Gastrocnemius medialis (tissue), 4 donors: Measurements from ENCODE around the gene GREB1. TPM values are rescaled to one million over a fixed set of nuclear protein-coding genes. Genes with fewer than 3 reads are reported as not detected.

ENCODE experiments used
- ATAC-seq, 2 donors: fragments of 150-250 bp; one replicate each; pipeline ENCODE4 v1.9.1; 2016
- DNase-seq, 2 donors: peaks; one replicate each; pipeline ENCODE4 v3.0.0-alpha.2; 2019
- H3K27ac ChIP-seq, 4 donors: fragments of 200-600 bp; sonication (generic); 1 replicate in 1 of 4; 2 replicates in 3 of 4; pipeline ENCODE4 v1.5.1; 2016 to 2018; ENCODE audit warnings: mild to moderate bottlenecking in 2 of 4, moderate library complexity in 1 of 4
- H3K27me3 ChIP-seq, 3 donors: fragments of 200-600 bp; sonication (generic) in 2 of 3; 1 replicate in 1 of 3; 2 replicates in 2 of 3; pipeline versions ENCODE4 v1.5.1 to v1.6.0; 2016 to 2019; ENCODE audit warnings: mild to moderate bottlenecking in 1 of 3, moderate library complexity in 1 of 3
- H3K36me3 ChIP-seq, 2 donors: fragments of 200-600 bp; sonication (generic) in 1 of 2; one replicate each; pipeline ENCODE4 v1.5.1; 2017 to 2018
- H3K4me1 ChIP-seq, 2 donors: fragments of 200-600 bp; sonication (generic) in 1 of 2; one replicate each; pipeline ENCODE4 v1.5.1; 2016 to 2017; ENCODE audit warnings: mild to moderate bottlenecking in 2 of 2
- H3K4me3 ChIP-seq, 4 donors: fragments of 200-600 bp; sonication (generic) in 3 of 4; 1 replicate in 1 of 4; 2 replicates in 3 of 4; pipeline ENCODE4 v1.5.1; 2016 to 2019; ENCODE audit warnings: mild to moderate bottlenecking in 2 of 4
- H3K9me3 ChIP-seq, 3 donors: fragments of 200-600 bp; sonication (generic) in 2 of 3; 1 replicate in 1 of 3; 2 replicates in 2 of 3; pipeline ENCODE4 v1.5.1; 2016 to 2019
- CTCF ChIP-seq, 5 experiments: fragments of 450-650 bp in 3 of 5; fragments of 200-600 bp in 2 of 5; sonication (generic) in 2 of 5; IDR thresholded peaks in 4 of 5; conservative IDR thresholded peaks in 1 of 5; 1 replicate in 4 of 5; 2 replicates in 1 of 5; pipeline ENCODE4 v1.5.1; 2016 to 2019; ENCODE audit warnings: antibody characterized with exemption in 5 of 5, mild to moderate bottlenecking in 3 of 5, moderate library complexity in 3 of 5
- POLR2A ChIP-seq, 2 donors: fragments of 450-650 bp; IDR thresholded peaks; one replicate each; pipeline ENCODE4 v1.6.1; 2017; ENCODE audit warnings: antibody characterized with exemption in 2 of 2, mild to moderate bottlenecking in 2 of 2, moderate library complexity in 2 of 2
- in situ Hi-C, 4 donors: fragments of 200-750 bp; cut with MboI; loops; one replicate each; pipeline versions ENCODE4 v1.15.0 to v1.8.0; 2017; ENCODE audit warnings: low sequenced_read_pairs in 4 of 4
- intact Hi-C: fragments of 100-400 bp; cut with DNase I; formaldehyde crosslinking; loops from one replicate; pipeline ENCODE4 v1.15.1; 2023; ENCODE audit warnings: low total_unique reads
- total RNA-seq, 4 donors: library from RNA; depleted of rRNA; stranded (reverse); fragments of >200 nt; gene quantifications; one replicate each; pipeline versions ENCODE4 v1.1.0 to v1.2.3, GENCODE V29; 2016

The GREB1 gene
- total RNA-seq, 4 donors from 2014 or later, result 1.7 to 9.3 (median 2.6) TPM

GRCh38 chr2:11572996-11573395 is 39.2 kb downstream of the GREB1 start:
- in situ Hi-C loops, result loop anchor here in 1 of 4 donors (25.0 kb wide), 1 partner anchor 736 kb away; no protein-coding TSS in a partner anchor
- no peaks in the 10 kb centered on the region for H3K9me3 ChIP-seq
- no peak overlapping the region for H3K4me3 ChIP-seq
- H3K4me1 ChIP-seq, result peaks cover 6 to 16% of the 10 kb centered on the region in 2 donors
- ATAC-seq (no peak), DNase-seq (peak in 1 of 2 donors; percentile 2)
- H3K36me3 ChIP-seq, result no peaks in the 10 kb centered on the region
- TF ChIP-seq CTCF (IDR thresholded peaks at IDR 0.05 in 4 of 5, conservative IDR thresholded peaks at IDR 0.05 in 1 of 5) (no peak), POLR2A (IDR thresholded peaks at IDR 0.05) (no peak)
- no peaks in the 10 kb centered on the region for H3K27me3 ChIP-seq
- intact Hi-C loops, result no loop called here
- H3K27ac ChIP-seq, result peak overlapping the region in 1 of 4 donors; percentile 79

GRCh38 chr2:11573418-11574175 is 39.8 kb downstream of the GREB1 start:
- H3K27me3 ChIP-seq, result no peaks in the 10 kb centered on the region
- no peaks in the 10 kb centered on the region for H3K9me3 ChIP-seq
- TF ChIP-seq CTCF (IDR thresholded peaks at IDR 0.05 in 4 of 5, conservative IDR thresholded peaks at IDR 0.05 in 1 of 5) (no peak), POLR2A (IDR thresholded peaks at IDR 0.05) (no peak)
- peak overlapping the region; percentile 27 to 79 (median 44) for H3K27ac ChIP-seq
- no peak for DNase-seq
- no peaks in the 10 kb centered on the region for H3K36me3 ChIP-seq
- H3K4me3 ChIP-seq, result no peak overlapping the region
- ATAC-seq, result no peak
- in situ Hi-C loops, result loop anchor here in 1 of 4 donors (25.0 kb wide), 1 partner anchor 736 kb away; no protein-coding TSS in a partner anchor
- H3K4me1 ChIP-seq, result peaks cover 6 to 16% of the 10 kb centered on the region in 2 donors
- intact Hi-C loops, result no loop called here

- Histone ChIP-seq H3K9me3 (no peaks in the 10 kb centered on the region), H3K27me3 (no peaks in the 10 kb centered on the region), H3K4me3 (no peak overlapping the region), H3K36me3 (no peaks in the 10 kb centered on the region), H3K4me1 (peaks cover 6 to 16% of the 10 kb centered on the region in 2 donors), H3K27ac (peak overlapping the region; percentile 27 to 79 (median 44))
- TF ChIP-seq CTCF (IDR thresholded peaks at IDR 0.05 in 4 of 5, conservative IDR thresholded peaks at IDR 0.05 in 1 of 5) (no peak), POLR2A (IDR thresholded peaks at IDR 0.05) (no peak)
- in situ Hi-C loops (loop anchor here in 3 of 4 donors (25.0 kb wide), 2 partner anchors 437 to 737 kb away; a partner anchor contains a TSS), intact Hi-C loops (loop anchor here (1.0 kb wide), 1 partner anchor 8 kb away; no protein-coding TSS in a partner anchor)
- ATAC-seq, result peak; percentile 29 to 80
- no peak for DNase-seq
Measured at GRCh38 chr2:11574176-11575046, 40.6 kb downstream of the GREB1 start.

GRCh38 chr2:11576398-11576797 is 42.6 kb downstream of the GREB1 start:
- DNase-seq (no peak), ATAC-seq (no peak)
- in situ Hi-C loops, result loop anchor here in 3 of 4 donors (25.0 kb wide), 1 partner anchor 439 kb away; a partner anchor contains a TSS
- H3K9me3 ChIP-seq, result no peaks in the 10 kb centered on the region
- H3K4me3 ChIP-seq, result no peak overlapping the region
- H3K27me3 ChIP-seq, result no peaks in the 10 kb centered on the region
- no peak overlapping the region for H3K27ac ChIP-seq
- no peaks in the 10 kb centered on the region for H3K36me3 ChIP-seq
- H3K4me1 ChIP-seq, result peaks cover 6 to 12% of the 10 kb centered on the region in 2 donors
- intact Hi-C loops, result no loop called here
- no peak for TF ChIP-seq CTCF (IDR thresholded peaks at IDR 0.05 in 4 of 5, conservative IDR thresholded peaks at IDR 0.05 in 1 of 5)
- TF ChIP-seq POLR2A (IDR thresholded peaks at IDR 0.05), result no peak
